GM18868 (cell line): ENCODE results near the gene PSMC2.

ENCODE experiments used
- ATAC-seq: cut with Tn5 transposase; IDR thresholded peaks from one replicate; pipeline ENCODE4 v1.9.1; 2021; ENCODE audit warnings: mild to moderate bottlenecking, moderate library complexity; ENCODE audit not compliant: unreplicated experiment

Gene PSMC2

DNA sequence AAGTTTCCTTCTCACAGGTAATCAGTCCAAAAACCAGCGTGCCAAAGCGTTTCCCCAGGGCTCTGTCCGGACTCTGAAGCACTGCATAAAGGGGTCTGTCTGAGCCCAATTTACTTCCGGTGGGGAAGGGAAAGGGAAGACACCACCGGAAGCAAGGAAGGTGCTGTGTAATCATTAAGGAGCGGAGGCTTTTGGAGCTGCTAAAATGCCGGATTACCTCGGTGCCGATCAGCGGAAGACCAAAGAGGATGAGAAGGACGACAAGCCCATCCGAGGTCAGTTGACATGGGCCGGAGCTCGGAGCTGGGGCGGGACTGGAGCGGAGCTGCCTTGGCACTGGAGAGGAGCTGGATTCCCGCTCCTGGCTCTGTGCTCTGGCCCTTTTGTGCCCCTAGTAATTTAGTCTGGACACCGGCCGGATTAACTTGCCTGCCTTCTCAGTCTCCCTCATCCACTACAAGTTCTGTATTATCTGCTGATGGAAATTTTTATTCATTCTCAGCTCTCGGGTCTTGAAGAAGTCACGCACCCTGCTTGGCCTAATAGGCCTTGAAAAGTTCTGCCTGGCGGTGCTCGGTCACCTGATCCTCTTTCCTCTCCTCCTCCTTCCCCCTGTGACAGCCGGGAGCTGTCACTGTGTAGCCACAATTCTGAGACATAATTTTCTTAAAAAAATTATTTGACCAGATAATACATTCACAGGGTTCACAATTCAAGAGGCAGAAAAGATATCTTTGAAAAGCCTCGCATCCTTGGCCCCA is at the start of gene PSMC2:
PSMC2 (plus strand) TSS at position 137 of the 761 bp plus-strand sequence; CDS start at position 206, 69 bp downstream.
- peak; percentile 74 for ATAC-seq

- no peak for ATAC-seq
Measured at GRCh38 chr7:103297837-103298179, 49.6 kb upstream of the PSMC2 start.

GRCh38 chr7:103299660-103300059 is 47.8 kb upstream of the PSMC2 start:
- ATAC-seq = no peak

DNA sequence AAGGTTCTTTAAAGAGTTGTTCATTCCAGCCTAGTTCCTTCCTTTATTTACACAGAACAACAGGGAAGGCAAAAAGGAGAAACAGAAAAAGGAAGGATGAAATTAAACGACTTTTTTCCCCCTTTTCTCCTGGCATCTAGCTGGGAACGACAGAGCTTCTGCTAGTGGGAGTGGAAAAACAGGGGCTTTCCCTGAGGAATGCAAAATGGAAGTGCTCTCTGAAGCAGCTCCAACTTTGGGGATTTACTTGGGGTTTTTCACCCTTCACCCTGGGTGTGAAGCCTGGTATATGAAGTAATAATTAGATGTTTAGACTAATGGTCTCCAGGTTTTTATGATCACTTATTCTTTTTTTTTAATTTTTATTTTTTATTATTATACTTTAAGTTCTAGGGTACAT is 46.0 kb upstream of the PSMC2 start:
- ATAC-seq = no peak

DNA sequence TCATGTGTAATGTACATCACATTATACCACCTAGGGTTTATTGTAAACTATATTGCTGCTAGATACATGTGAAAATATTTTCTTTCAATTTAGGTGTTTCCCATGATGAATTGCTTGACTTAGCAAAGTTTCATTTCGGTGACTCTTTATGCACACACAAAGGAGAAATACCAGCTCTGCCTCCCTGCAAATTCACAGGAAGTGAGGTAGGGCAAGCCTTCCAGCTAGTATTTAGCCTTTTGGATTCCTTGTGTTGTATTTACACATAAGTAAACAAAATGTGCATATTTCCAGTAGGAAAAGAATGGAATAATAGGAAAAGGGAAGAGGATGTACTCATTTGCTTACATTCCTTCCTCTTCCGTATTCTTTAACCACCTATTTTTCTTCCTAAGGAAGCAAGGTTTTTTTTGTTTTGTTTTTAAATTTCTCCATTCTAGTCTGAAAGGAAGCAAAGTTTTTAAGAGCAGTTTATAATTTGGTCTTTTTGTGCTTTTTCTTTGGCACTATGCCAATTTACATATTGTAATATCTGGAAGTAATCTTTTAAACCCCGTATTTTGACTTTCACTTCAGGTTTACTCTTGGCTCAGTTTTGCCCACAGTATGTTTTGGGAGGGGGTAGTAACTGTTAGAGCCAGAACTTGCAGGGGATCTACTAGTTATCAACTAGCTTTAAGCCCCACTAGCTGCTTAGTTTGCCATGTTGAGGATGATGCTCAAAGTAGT is 39.8 kb upstream of the PSMC2 start:
- peak; percentile 84 for ATAC-seq

DNA sequence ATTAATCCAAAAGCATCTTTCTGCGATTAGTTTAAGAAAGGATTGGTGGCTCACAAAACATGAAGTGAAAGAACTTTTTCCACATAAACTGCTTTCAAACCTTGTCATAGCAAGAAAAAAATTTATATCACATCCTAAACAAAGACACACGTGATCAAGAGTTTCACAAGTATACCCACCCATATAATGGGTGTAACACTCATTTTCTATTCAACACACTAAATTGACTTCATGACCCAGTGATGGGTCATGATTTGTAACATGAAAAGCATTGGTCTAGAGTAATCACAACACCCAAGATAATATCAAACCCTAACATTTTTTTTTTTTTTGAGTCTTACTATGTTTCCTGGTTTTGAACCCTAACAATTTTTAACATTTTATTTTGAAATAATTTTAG is 32.6 kb upstream of the PSMC2 start:
- ATAC-seq = no peak

DNA sequence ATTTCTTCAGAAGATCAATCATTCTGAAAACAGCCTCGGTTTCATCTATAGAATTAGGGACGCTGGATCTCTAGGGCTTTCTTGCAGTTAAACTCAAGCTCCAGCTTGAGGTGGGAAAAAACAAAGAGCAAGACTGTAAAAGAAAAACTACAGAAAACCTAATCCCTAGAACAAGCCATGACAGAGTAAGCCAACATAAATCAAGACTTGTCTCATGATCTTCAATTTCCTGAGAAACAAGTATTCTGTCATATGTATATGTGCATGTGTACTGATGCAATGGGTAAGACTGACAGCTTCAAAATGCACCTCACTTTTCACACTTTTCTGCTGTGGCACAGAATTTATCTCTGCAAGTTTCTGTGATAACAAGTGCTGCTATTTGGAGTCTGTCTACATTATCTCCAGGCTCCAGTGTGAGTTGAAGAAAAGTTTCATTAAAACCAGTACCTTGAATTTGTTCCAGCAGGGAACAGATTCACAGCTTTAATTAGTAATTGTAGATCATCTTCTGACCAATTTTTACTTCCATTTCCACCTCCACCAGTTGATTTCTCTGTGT is 31.0 kb upstream of the PSMC2 start:
- ATAC-seq = no peak

DNA sequence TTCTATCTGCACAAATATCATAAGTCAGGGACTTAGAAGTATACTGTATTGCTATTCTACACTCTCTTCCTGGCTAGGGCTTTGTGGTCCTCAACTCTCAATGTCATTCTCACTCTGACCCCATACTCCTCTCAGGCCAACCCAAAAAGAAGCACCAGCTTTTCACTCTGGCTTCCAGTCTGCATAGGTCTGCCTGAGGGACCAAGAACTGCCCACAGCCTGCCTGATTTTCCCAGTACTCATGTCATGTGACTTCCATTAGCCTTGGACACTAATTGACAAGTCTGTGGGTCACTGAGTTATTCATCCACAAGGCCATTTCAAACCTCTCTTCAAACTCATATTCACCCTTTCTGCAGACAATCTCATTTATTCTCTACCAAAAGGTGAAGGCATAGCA is 30.4 kb upstream of the PSMC2 start:
- ATAC-seq = no peak

- ATAC-seq = no peak
Measured at GRCh38 chr7:103325744-103326143, 21.7 kb upstream of the PSMC2 start.

DNA sequence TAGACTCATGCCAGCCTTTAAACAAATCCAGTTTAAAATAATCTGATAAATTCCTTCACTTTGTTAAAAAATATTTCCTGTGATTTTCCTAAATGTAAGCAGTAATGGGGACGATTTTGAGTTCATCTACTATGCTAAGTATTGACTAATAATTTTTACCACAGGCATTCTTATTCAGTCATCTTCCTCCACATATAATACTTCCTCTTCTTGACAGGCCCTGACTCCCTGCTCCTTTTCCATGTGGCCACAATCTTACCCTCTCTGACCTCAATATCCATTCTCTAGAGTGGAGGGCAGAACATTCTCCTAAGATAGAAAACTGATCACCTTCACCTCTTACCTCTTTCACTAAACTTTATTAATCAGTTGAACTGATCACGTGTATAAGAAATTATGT is 10.7 kb upstream of the PSMC2 start:
- ATAC-seq = no peak

DNA sequence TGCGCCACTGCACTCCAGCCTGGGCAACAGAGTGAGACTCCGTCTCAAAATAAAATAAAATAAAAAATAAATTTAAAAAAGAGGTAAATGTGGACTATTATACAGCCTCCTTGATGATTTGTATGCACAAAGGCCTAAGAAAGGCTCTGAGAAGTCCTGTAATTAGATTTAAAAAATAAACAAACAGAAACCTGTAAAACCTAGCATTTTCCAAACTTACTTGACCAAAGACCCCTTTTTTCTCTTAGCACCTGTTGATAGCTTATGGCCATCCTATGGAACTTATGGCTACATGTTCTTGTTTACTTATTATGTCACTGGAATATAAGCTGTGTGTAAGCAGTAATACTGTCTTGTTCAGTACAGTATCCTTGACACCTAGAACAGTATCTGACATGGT is 8.6 kb upstream of the PSMC2 start:
- ATAC-seq = no peak

DNA sequence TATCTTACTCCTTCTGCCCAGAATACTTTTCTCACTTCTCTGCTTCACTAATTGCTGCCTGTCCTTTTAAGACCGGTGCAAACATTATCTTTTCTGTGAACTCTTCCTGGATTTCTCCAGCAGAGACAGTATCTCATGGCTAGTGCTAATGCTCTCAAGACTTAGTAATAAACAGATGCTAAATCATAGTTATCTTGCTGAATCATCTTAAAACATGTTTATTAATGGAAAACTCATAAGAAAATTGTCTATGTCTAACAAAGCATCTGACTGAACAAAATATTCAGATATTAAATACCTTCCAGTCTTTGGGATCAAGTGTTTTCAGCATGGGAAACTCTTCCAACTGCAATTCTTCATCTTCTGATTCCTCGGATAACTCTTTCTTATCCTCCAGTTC is 6.0 kb upstream of the PSMC2 start:
- no peak for ATAC-seq

DNA sequence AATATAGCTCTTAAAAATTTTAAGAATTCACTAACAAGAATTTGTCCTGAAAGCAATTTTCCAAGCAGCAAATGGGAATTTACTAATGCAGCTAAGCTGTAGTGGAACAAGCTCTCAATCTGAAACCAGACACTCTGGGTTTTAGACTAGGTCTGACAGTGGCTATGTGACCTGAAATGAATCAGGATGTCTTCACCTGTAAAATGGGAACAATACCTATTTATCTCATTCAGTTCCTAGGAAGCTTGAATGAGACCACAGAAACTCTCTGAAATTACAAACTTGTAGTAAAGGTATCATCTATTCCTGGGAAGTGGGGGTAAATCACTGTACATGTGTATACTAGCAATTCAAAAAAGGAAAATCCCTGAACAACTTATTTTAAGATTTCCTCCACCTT is 4.1 kb upstream of the PSMC2 start:
- ATAC-seq = no peak

DNA sequence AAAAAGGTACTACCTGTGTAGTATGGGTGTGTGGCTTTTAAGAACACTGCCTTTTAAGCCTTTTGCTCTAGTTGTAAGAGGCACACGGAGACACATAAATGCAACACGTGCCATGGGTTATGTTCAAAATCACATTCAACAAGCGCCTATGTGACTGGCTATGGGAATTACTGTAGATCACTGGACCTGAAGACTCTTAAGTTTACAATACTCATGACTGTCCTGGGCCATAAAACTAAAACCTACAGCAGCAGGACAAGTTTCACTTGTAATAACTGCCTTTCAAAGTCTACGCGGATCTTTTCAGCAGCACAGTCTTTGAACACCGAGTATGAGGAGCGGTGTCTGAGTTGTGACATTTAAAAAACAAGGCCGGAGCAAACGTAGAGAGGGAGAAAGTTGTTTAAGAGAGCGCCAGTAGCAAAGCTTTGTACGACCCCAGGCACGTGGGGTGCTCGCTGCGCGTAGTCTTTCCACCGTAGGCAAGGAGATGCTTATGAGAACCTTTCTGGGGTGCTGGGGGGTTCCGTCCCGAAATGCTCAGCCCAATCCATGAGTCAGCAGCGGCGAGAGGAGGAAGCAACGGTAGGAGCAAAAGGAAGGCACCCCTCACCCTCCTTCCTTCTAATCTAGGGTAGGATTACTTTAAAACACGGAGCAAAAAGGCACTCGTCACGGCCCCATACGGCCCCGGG is 3.5 kb upstream of the PSMC2 start:
- peak; percentile 7 for ATAC-seq

GRCh38 chr7:103344453-103345149 is 2.8 kb upstream of the PSMC2 start, which contains the start of gene DNAJC2:
DNAJC2 (minus strand) TSS chr7:103344767; CDS start chr7:103344622, 145 bp downstream.
- ATAC-seq = peak; percentile 74

DNA sequence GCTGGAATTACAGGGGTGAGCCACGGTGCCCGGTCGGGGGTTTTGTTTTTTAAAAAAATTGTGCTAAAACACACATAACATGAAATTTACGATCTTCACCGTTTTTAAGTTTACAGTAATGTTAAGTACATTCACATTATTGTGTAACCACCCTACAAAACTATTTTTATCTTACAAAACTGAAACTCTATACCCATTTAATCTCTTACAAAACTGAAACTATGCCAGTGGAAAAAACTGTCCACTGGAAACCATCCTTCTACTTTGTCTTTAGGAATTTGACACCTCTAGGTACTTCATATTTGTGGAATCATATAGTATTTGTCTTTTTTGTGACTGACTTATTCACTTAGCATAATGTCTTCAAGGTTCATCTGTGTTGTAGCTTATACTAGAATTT is 1.0 kb upstream of the PSMC2 start:
- ATAC-seq = no peak

GRCh38 chr7:103348452-103348851 is 1.0 kb downstream of the PSMC2 start:
- no peak for ATAC-seq

DNA sequence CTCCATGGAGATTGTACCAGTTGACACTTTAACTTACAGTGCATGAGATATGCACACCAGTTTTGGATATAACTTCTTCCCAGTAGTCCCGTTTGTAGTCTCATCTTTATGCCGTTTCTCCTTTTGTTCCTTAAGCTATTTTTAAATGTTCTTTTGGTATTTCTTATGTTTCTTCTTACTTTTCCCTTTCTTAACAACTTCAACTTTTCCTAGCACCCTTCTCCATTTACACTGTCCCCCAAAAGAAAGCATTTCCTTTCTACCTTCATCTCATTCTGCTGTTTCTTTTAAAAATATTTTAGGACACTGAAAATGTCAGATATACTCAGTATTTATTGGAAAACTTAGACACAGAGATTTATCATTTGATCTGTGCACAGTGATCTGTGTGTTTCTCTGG is 1.5 kb downstream of the PSMC2 start:
- no peak for ATAC-seq

- ATAC-seq = no peak
Measured at GRCh38 chr7:103349805-103350204, 2.4 kb downstream of the PSMC2 start.

DNA sequence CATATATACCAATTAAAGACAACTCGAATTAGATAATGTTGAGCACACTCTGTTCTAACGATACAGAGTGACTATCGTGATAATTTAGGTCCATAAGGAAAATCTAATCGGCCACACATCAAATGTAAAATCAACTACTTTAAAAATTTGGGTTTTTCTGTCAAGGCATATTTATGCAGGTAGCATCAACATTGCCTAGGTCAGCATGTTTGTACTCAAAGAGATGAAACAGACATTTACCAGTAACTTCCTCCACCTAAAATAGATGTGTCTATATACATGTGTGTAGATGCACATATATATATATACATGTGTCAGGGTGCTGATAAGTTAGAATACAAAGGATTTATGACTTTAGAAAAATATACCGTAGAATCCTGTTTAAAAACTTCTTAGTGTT is 22.0 kb downstream of the PSMC2 start:
- ATAC-seq = no peak
